Loucy (cell line): ENCODE measurements around the gene ISLR2.
"Not testable (repeated sequence)": the region's sequence is repeated elsewhere in the genome, so short reads cannot be mapped to it uniquely, and the experiment has no call there.

Experiments used
- H2AFZ ChIP-seq: fragments of 200-600 bp; sonication (generic); 2 replicates; pipeline ENCODE4 v1.6.0; 2016; ENCODE audit warnings: antibody characterized with exemption, mild to moderate bottlenecking, low read length, moderate library complexity
- H3F3A ChIP-seq: fragments of 200-600 bp; 2 replicates; pipeline ENCODE4 v1.6.0; 2016; ENCODE audit warnings: antibody characterized with exemption, low read depth, mild to moderate bottlenecking
- H3K27me3 ChIP-seq: fragments of 200-600 bp; sonication (generic); 2 replicates; pipeline ENCODE4 v1.6.1; 2014; ENCODE audit warnings: low read length, mild to moderate bottlenecking; ENCODE audit not compliant: insufficient read depth, poor library complexity, severe bottlenecking
- H3K36me3 ChIP-seq: fragments of 200-600 bp; sonication (generic); 2 replicates; pipeline ENCODE4 v1.6.1; 2016; ENCODE audit warnings: low read length; ENCODE audit not compliant: insufficient read depth
- H3K4me1 ChIP-seq: fragments of 200-600 bp; sonication (generic); 2 replicates; pipeline ENCODE4 v1.5.1; 2014; ENCODE audit warnings: low read length, mild to moderate bottlenecking; ENCODE audit not compliant: insufficient read depth, poor library complexity, severe bottlenecking
- H3K4me2 ChIP-seq: fragments of 200-600 bp; sonication (generic); 2 replicates; pipeline ENCODE4 v1.6.0; 2014; ENCODE audit warnings: antibody characterized with exemption, low read length, low read depth, mild to moderate bottlenecking; ENCODE audit not compliant: poor library complexity, severe bottlenecking
- H3K4me3 ChIP-seq: fragments of 200-600 bp; sonication (generic); 2 replicates; pipeline ENCODE4 v1.5.1; 2014; ENCODE audit warnings: low read length, mild to moderate bottlenecking, mixed read lengths; ENCODE audit not compliant: poor library complexity, severe bottlenecking
- H3K79me2 ChIP-seq: fragments of 200-600 bp; sonication (generic); 2 replicates; pipeline ENCODE4 v1.6.1; 2014; ENCODE audit warnings: low read length; ENCODE audit not compliant: insufficient read depth
- H3K9ac ChIP-seq: fragments of 200-600 bp; sonication (generic); 2 replicates; pipeline ENCODE4 v1.6.0; 2014; ENCODE audit warnings: mild to moderate bottlenecking, low read depth, low read length, moderate library complexity; ENCODE audit not compliant: poor library complexity, severe bottlenecking
- H3K9me2 ChIP-seq: fragments of 200-600 bp; sonication (generic); replicated peaks from 2 replicates; pipeline ENCODE4 v1.6.1; 2016; ENCODE audit warnings: low read depth, low read length, mixed read lengths
- H3K9me3 ChIP-seq: fragments of 200-600 bp; sonication (generic); 2 replicates; pipeline ENCODE4 v1.6.1; 2014; ENCODE audit warnings: mild to moderate bottlenecking, antibody characterized with exemption, low read length, low read depth; ENCODE audit not compliant: insufficient read depth
- H4K20me1 ChIP-seq: fragments of 200-600 bp; sonication (generic); 2 replicates; pipeline ENCODE4 v1.6.0; 2014; ENCODE audit warnings: antibody characterized with exemption, low read length, mild to moderate bottlenecking; ENCODE audit not compliant: insufficient read depth, poor library complexity, severe bottlenecking
- CTCF ChIP-seq: fragments of 200-600 bp; sonication (generic); conservative IDR thresholded peaks from 2 replicates; pipeline ENCODE4 v1.5.1; 2014; ENCODE audit warnings: mild to moderate bottlenecking, antibody characterized with exemption, low read length
- EZH2phosphoT487 ChIP-seq: fragments of 200-600 bp; IDR thresholded peaks from 2 replicates; pipeline ENCODE4 v1.6.1; 2018; ENCODE audit warnings: antibody characterized with exemption, mild to moderate bottlenecking, moderate library complexity, borderline replicate concordance

ISLR2 gene

GRCh38 chr15:74099963-74100733 lies 30.2 kb upstream of the ISLR2 start:
- not testable (repeated sequence) for H3K9ac ChIP-seq, H2AFZ ChIP-seq, H3K4me3 ChIP-seq, H3K9me3 ChIP-seq, H3F3A ChIP-seq, H3K4me2 ChIP-seq, H4K20me1 ChIP-seq, H3K27me3 ChIP-seq, H3K79me2 ChIP-seq, H3K4me1 ChIP-seq, H3K9me2 ChIP-seq, H3K36me3 ChIP-seq

DNA sequence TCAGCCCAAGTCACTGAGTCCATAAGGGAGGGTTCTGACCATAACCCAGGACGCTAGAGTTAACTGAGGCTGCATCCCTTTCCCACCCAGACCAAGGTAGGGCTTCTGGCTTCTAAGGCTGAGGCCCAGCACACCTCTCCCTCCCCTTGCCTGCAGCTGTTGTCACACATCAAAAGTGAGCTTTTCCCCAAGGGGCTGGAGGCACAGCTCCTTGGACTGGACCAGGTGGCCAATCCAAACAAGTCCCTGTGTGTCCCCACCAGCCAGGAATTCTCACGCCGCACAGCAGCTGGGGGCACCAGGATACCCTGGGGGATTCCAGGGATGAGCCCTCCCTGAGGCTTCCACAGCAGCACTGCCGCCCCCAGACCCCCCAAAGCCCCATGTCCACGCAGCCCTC lies 22.3 kb upstream of the ISLR2 start:
- no peaks in the 10 kb centered on the region for H3K27me3 ChIP-seq
- no peaks in the 10 kb centered on the region for H3K4me1 ChIP-seq
- no peaks in the 10 kb centered on the region for H4K20me1 ChIP-seq
- H3K4me3 ChIP-seq = no peak overlapping the region
- no peaks in the 10 kb centered on the region for H3K9me3 ChIP-seq
- TF ChIP-seq CTCF = no peak
- TF ChIP-seq EZH2phosphoT487 = no peak
- H3K9ac ChIP-seq = no peak overlapping the region
- no peak overlapping the region for H3K4me2 ChIP-seq
- H3K9me2 ChIP-seq = no peaks in the 10 kb centered on the region
- no peak overlapping the region for H2AFZ ChIP-seq
- no peaks in the 10 kb centered on the region for H3K36me3 ChIP-seq
- H3F3A ChIP-seq = no peaks in the 10 kb centered on the region
- H3K79me2 ChIP-seq = no peaks in the 10 kb centered on the region

DNA sequence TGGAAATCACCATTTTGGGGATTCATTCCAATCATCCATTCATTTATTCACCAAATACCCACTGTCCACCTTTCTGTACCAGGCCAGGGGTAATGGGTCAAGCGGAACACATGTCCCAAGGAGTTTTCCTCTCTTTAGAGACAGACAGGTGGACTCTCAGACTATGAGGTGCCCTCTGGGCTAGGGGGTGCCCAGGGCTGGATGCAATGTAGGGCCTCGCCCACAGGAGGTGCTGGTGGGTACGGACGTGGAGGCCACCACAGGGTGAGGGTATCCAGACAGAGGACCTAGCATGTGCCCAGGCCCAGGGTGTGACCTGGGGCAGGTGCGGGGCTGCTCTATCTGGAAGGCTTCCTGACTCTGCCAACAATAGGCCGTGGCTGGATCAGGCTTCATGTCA lies 21.8 kb upstream of the ISLR2 start:
- not testable (repeated sequence) for H3K4me1 ChIP-seq, H3F3A ChIP-seq, H3K9me2 ChIP-seq, H3K27me3 ChIP-seq, H3K9ac ChIP-seq, H3K4me2 ChIP-seq, H3K36me3 ChIP-seq, H3K4me3 ChIP-seq, H2AFZ ChIP-seq, H3K79me2 ChIP-seq, H3K9me3 ChIP-seq, H4K20me1 ChIP-seq
- peak; percentile 45 for TF ChIP-seq CTCF

- Histone ChIP-seq H3K9me2 (no peaks in the 10 kb centered on the region), H3K4me2 (no peak overlapping the region), H3K9ac (no peak overlapping the region), H3K4me3 (no peak overlapping the region), H3K9me3 (no peaks in the 10 kb centered on the region), H3K79me2 (no peaks in the 10 kb centered on the region), H3K4me1 (no peaks in the 10 kb centered on the region), H4K20me1 (no peaks in the 10 kb centered on the region), H3F3A (no peaks in the 10 kb centered on the region), H3K27me3 (no peaks in the 10 kb centered on the region), H2AFZ (no peak overlapping the region), H3K36me3 (no peaks in the 10 kb centered on the region)
- TF ChIP-seq EZH2phosphoT487 = no peak
- no peak for TF ChIP-seq CTCF
Observed at GRCh38 chr15:74109713-74110112, 20.7 kb upstream of the ISLR2 start.
